ENCODE measurements around the gene CHSY3.
"Not testable (repeated sequence)": the region's sequence is repeated elsewhere in the genome, so short reads cannot be mapped to it uniquely, and the experiment has no call there.

Gene CHSY3

GRCh38 chr5:130166839-130167490, 262.7 kb downstream of the CHSY3 start:
- no peak overlapping the region for H3K4me3 ChIP-seq (ENCODE audit: low read depth in 1 of 2, low read length in 2 of 2)
- no peaks in the 10 kb centered on the region for H3K36me3 ChIP-seq (ENCODE audit: insufficient read depth, low read length)
- no peak overlapping the region for H3K9ac ChIP-seq (ENCODE audit: low read length)
- no peak overlapping the region for H3K27ac ChIP-seq (ENCODE audit: low read depth, low read length)
- H3K27me3 ChIP-seq (ENCODE audit: control insufficient read depth in 1 of 2, insufficient read depth in 2 of 2, low read length in 2 of 2): no peaks in the 10 kb centered on the region
- H3K9me3 ChIP-seq (ENCODE audit: low read length): no peaks in the 10 kb centered on the region
- H3K4me1 ChIP-seq (ENCODE audit: insufficient read depth, low read length): no peaks in the 10 kb centered on the region

- no peaks in the 10 kb centered on the region for H3K9me3 ChIP-seq (ENCODE audit: low read length)
- H3K9ac ChIP-seq (ENCODE audit: low read length): no peak overlapping the region
- no peak overlapping the region for H3K27ac ChIP-seq (ENCODE audit: low read depth, low read length)
- H3K27me3 ChIP-seq (ENCODE audit: control insufficient read depth in 1 of 2, insufficient read depth in 2 of 2, low read length in 2 of 2): no peaks in the 10 kb centered on the region
- no peaks in the 10 kb centered on the region for H3K36me3 ChIP-seq (ENCODE audit: insufficient read depth, low read length)
- H3K4me3 ChIP-seq (ENCODE audit: low read depth in 1 of 2, low read length in 2 of 2): no peak overlapping the region
- H3K4me1 ChIP-seq (ENCODE audit: insufficient read depth, low read length): no peaks in the 10 kb centered on the region
These were observed 263.9 kb downstream of the CHSY3 start for GRCh38 chr5:130168211-130168610.

GRCh38 chr5:130171699-130172098, 267.4 kb downstream of the CHSY3 start:
- H3K27me3 ChIP-seq (ENCODE audit: control insufficient read depth in 1 of 2, insufficient read depth in 2 of 2, low read length in 2 of 2): no peaks in the 10 kb centered on the region
- no peaks in the 10 kb centered on the region for H3K4me1 ChIP-seq (ENCODE audit: insufficient read depth, low read length)
- no peak overlapping the region for H3K9ac ChIP-seq (ENCODE audit: low read length)
- no peaks in the 10 kb centered on the region for H3K36me3 ChIP-seq (ENCODE audit: insufficient read depth, low read length)
- no peak overlapping the region for H3K4me3 ChIP-seq (ENCODE audit: low read depth in 1 of 2, low read length in 2 of 2)
- H3K9me3 ChIP-seq (ENCODE audit: low read length): no peaks in the 10 kb centered on the region
- no peak overlapping the region for H3K27ac ChIP-seq (ENCODE audit: low read depth, low read length)

- no peak overlapping the region for H3K9ac ChIP-seq (ENCODE audit: low read length)
- no peaks in the 10 kb centered on the region for H3K27me3 ChIP-seq (ENCODE audit: control insufficient read depth in 1 of 2, insufficient read depth in 2 of 2, low read length in 2 of 2)
- H3K4me1 ChIP-seq (ENCODE audit: insufficient read depth, low read length): no peaks in the 10 kb centered on the region
- no peaks in the 10 kb centered on the region for H3K36me3 ChIP-seq (ENCODE audit: insufficient read depth, low read length)
- H3K27ac ChIP-seq (ENCODE audit: low read depth, low read length): no peak overlapping the region
- H3K4me3 ChIP-seq (ENCODE audit: low read depth in 1 of 2, low read length in 2 of 2): no peak overlapping the region
- H3K9me3 ChIP-seq (ENCODE audit: low read length): no peaks in the 10 kb centered on the region
These were observed 278.9 kb downstream of the CHSY3 start for GRCh38 chr5:130183115-130183514.

DNA sequence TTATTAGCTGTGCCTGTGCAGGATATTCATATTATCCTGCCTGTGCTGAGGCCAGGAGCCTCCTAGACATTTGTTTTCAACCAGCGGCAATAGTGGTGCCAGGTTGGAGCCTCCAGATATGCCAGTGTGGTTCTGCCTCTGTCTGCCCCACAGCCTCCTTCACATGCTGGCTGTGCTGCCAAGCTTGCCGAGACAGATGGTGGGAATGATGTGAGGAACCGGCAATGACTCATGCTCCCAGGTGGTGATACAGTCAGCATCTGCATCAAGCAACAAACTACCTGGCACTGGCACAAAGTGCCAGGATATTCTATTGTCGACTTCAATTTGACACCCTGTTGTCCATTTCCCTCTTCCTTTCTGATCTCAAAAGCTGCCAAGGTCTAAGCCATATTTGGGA, 285.7 kb downstream of the CHSY3 start:
- H3K4me1 ChIP-seq (ENCODE audit: insufficient read depth, low read length): no peaks in the 10 kb centered on the region
- no peaks in the 10 kb centered on the region for H3K9me3 ChIP-seq (ENCODE audit: low read length)
- no peak overlapping the region for H3K9ac ChIP-seq (ENCODE audit: low read length)
- no peaks in the 10 kb centered on the region for H3K36me3 ChIP-seq (ENCODE audit: insufficient read depth, low read length)
- no peaks in the 10 kb centered on the region for H3K27me3 ChIP-seq (ENCODE audit: control insufficient read depth in 1 of 2, insufficient read depth in 2 of 2, low read length in 2 of 2)
- no peak overlapping the region for H3K27ac ChIP-seq (ENCODE audit: low read depth, low read length)
- H3K4me3 ChIP-seq (ENCODE audit: low read depth in 1 of 2, low read length in 2 of 2): no peak overlapping the region

DNA sequence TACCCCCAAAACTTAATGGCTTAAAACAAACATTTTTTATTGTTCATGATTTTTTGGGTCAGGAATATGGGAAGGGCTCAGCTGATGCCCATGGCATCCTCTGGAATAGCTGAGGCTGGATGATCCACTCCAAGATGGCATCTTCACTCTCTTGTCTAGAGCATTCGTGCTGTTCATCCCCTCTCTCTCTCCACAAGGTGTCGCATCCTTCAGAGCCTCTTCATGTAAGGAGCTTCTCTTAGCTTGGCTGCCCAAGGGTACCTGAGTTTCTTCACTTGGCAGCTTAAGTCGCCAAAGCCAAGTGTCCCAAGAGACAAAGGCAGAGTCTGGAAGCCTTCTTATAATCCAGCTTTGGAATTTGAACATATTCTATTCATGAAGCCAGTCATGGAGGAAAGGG, 294.7 kb downstream of the CHSY3 start:
- Histone ChIP-seq H3K36me3 (ENCODE audit: insufficient read depth, low read length) (no peaks in the 10 kb centered on the region), H3K4me3 (ENCODE audit: low read depth in 1 of 2, low read length in 2 of 2) (no peak overlapping the region), H3K4me1 (ENCODE audit: insufficient read depth, low read length) (no peaks in the 10 kb centered on the region)

GRCh38 chr5:130206686-130207085, 302.4 kb downstream of the CHSY3 start:
- no peak overlapping the region for H3K4me3 ChIP-seq (ENCODE audit: low read depth in 1 of 2, low read length in 2 of 2)
- H3K27ac ChIP-seq (ENCODE audit: low read depth, low read length): no peak overlapping the region
- no peaks in the 10 kb centered on the region for H3K9me3 ChIP-seq (ENCODE audit: low read length)
- no peaks in the 10 kb centered on the region for H3K4me1 ChIP-seq (ENCODE audit: insufficient read depth, low read length)
- H3K9ac ChIP-seq (ENCODE audit: low read length): no peak overlapping the region
- H3K36me3 ChIP-seq (ENCODE audit: insufficient read depth, low read length): no peaks in the 10 kb centered on the region
- H3K27me3 ChIP-seq (ENCODE audit: control insufficient read depth in 1 of 2, insufficient read depth in 2 of 2, low read length in 2 of 2): no peaks in the 10 kb centered on the region

More for the DNA sequence above, 294.7 kb downstream of the CHSY3 start:
- Histone ChIP-seq H3K9ac (ENCODE audit: low read length) (no peak overlapping the region), H3K9me3 (ENCODE audit: low read length) (no peaks in the 10 kb centered on the region), H3K27ac (ENCODE audit: low read depth, low read length) (no peak overlapping the region), H3K27me3 (ENCODE audit: control insufficient read depth in 1 of 2, insufficient read depth in 2 of 2, low read length in 2 of 2) (no peaks in the 10 kb centered on the region)

- Histone ChIP-seq H3K36me3 (ENCODE audit: insufficient read depth, low read length) (no peaks in the 10 kb centered on the region), H3K4me3 (ENCODE audit: low read depth in 1 of 2, low read length in 2 of 2) (no peak overlapping the region), H3K27ac (ENCODE audit: low read depth, low read length) (no peak overlapping the region), H3K9me3 (ENCODE audit: low read length) (no peaks in the 10 kb centered on the region), H3K27me3 (ENCODE audit: control insufficient read depth in 1 of 2, insufficient read depth in 2 of 2, low read length in 2 of 2) (no peaks in the 10 kb centered on the region), H3K9ac (ENCODE audit: low read length) (no peak overlapping the region), H3K4me1 (ENCODE audit: insufficient read depth, low read length) (no peaks in the 10 kb centered on the region)
These were observed 309.3 kb downstream of the CHSY3 start for GRCh38 chr5:130213607-130214006.

GRCh38 chr5:130216286-130216685, 312.0 kb downstream of the CHSY3 start:
- H3K27ac ChIP-seq (ENCODE audit: low read depth, low read length): no peak overlapping the region
- H3K27me3 ChIP-seq (ENCODE audit: control insufficient read depth in 1 of 2, insufficient read depth in 2 of 2, low read length in 2 of 2): no peaks in the 10 kb centered on the region
- no peaks in the 10 kb centered on the region for H3K36me3 ChIP-seq (ENCODE audit: insufficient read depth, low read length)
- no peaks in the 10 kb centered on the region for H3K4me1 ChIP-seq (ENCODE audit: insufficient read depth, low read length)
- H3K9ac ChIP-seq (ENCODE audit: low read length): no peak overlapping the region
- H3K9me3 ChIP-seq (ENCODE audit: low read length): no peaks in the 10 kb centered on the region
- H3K4me3 ChIP-seq (ENCODE audit: low read depth in 1 of 2, low read length in 2 of 2): no peak overlapping the region

- Histone ChIP-seq H3K4me3 (ENCODE audit: low read depth in 1 of 2, low read length in 2 of 2) (no peak overlapping the region), H3K27ac (ENCODE audit: low read depth, low read length) (no peak overlapping the region), H3K27me3 (ENCODE audit: control insufficient read depth in 1 of 2, insufficient read depth in 2 of 2, low read length in 2 of 2) (no peaks in the 10 kb centered on the region), H3K9ac (ENCODE audit: low read length) (no peak overlapping the region), H3K9me3 (ENCODE audit: low read length) (peaks cover 4% of the 10 kb centered on the region), H3K36me3 (ENCODE audit: insufficient read depth, low read length) (no peaks in the 10 kb centered on the region), H3K4me1 (ENCODE audit: insufficient read depth, low read length) (no peaks in the 10 kb centered on the region)
These were observed 318.3 kb downstream of the CHSY3 start for GRCh38 chr5:130222573-130222972.

GRCh38 chr5:130226556-130226955, 322.3 kb downstream of the CHSY3 start:
- not testable (repeated sequence) for H3K36me3 ChIP-seq (ENCODE audit: insufficient read depth, low read length); H3K4me1 ChIP-seq (ENCODE audit: insufficient read depth, low read length); H3K9me3 ChIP-seq (ENCODE audit: low read length); H3K27me3 ChIP-seq (ENCODE audit: control insufficient read depth in 1 of 2, insufficient read depth in 2 of 2, low read length in 2 of 2); H3K27ac ChIP-seq (ENCODE audit: low read depth, low read length); H3K9ac ChIP-seq (ENCODE audit: low read length); H3K4me3 ChIP-seq (ENCODE audit: low read depth in 1 of 2, low read length in 2 of 2)

DNA sequence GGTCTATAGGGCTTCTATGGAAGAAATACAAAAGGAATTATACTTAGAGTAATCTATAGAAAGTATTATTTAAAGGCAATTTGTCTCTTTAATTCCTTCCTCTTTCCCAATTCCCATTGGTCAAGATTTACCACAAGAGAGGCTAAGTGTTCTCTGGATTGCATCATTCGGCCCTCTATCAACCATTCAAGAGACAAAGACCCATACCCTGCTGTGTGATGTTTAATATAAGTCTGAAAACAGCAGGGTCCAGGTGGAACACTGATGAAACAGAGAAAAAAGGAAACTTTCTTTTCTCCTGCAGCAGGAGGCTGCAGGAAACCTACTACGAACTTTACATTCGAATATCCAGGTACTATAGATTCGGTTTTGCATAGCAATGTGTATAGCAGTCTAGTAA, 323.4 kb downstream of the CHSY3 start:
- Histone ChIP-seq H3K9ac (ENCODE audit: low read length) (no peak overlapping the region), H3K4me3 (ENCODE audit: low read depth in 1 of 2, low read length in 2 of 2) (no peak overlapping the region), H3K36me3 (ENCODE audit: insufficient read depth, low read length) (no peaks in the 10 kb centered on the region), H3K9me3 (ENCODE audit: low read length) (peaks cover 4% of the 10 kb centered on the region), H3K27ac (ENCODE audit: low read depth, low read length) (no peak overlapping the region), H3K4me1 (ENCODE audit: insufficient read depth, low read length) (no peaks in the 10 kb centered on the region), H3K27me3 (ENCODE audit: control insufficient read depth in 1 of 2, insufficient read depth in 2 of 2, low read length in 2 of 2) (no peaks in the 10 kb centered on the region)
